Gastrocnemius medialis (tissue), 4 donors: Measurements from ENCODE around the gene CCL8. TPM values are rescaled to one million over a fixed set of nuclear protein-coding genes. Genes with fewer than 3 reads are reported as not detected.

Experiments
- ATAC-seq, 2 donors: fragments of 150-250 bp; one replicate each; pipeline ENCODE4 v1.9.1; 2016
- DNase-seq, 2 donors: peaks; one replicate each; pipeline ENCODE4 v3.0.0-alpha.2; 2019
- H3K27ac ChIP-seq, 4 donors: fragments of 200-600 bp; sonication (generic); 1 replicate in 1 of 4; 2 replicates in 3 of 4; pipeline ENCODE4 v1.5.1; 2016 to 2018; ENCODE audit warnings: mild to moderate bottlenecking in 2 of 4, moderate library complexity in 1 of 4
- H3K27me3 ChIP-seq, 3 donors: fragments of 200-600 bp; sonication (generic) in 2 of 3; 1 replicate in 1 of 3; 2 replicates in 2 of 3; pipeline versions ENCODE4 v1.5.1 to v1.6.0; 2016 to 2019; ENCODE audit warnings: mild to moderate bottlenecking in 1 of 3, moderate library complexity in 1 of 3
- H3K36me3 ChIP-seq, 2 donors: fragments of 200-600 bp; sonication (generic) in 1 of 2; one replicate each; pipeline ENCODE4 v1.5.1; 2017 to 2018
- H3K4me1 ChIP-seq, 2 donors: fragments of 200-600 bp; sonication (generic) in 1 of 2; one replicate each; pipeline ENCODE4 v1.5.1; 2016 to 2017; ENCODE audit warnings: mild to moderate bottlenecking in 2 of 2
- H3K4me3 ChIP-seq, 4 donors: fragments of 200-600 bp; sonication (generic) in 3 of 4; 1 replicate in 1 of 4; 2 replicates in 3 of 4; pipeline ENCODE4 v1.5.1; 2016 to 2019; ENCODE audit warnings: mild to moderate bottlenecking in 2 of 4
- H3K9me3 ChIP-seq, 3 donors: fragments of 200-600 bp; sonication (generic) in 2 of 3; 1 replicate in 1 of 3; 2 replicates in 2 of 3; pipeline ENCODE4 v1.5.1; 2016 to 2019
- POLR2A ChIP-seq, 2 donors: fragments of 450-650 bp; IDR thresholded peaks; one replicate each; pipeline ENCODE4 v1.6.1; 2017; ENCODE audit warnings: antibody characterized with exemption in 2 of 2, mild to moderate bottlenecking in 2 of 2, moderate library complexity in 2 of 2
- in situ Hi-C, 4 donors: fragments of 200-750 bp; cut with MboI; loops; one replicate each; pipeline versions ENCODE4 v1.15.0 to v1.8.0; 2017; ENCODE audit warnings: low sequenced_read_pairs in 4 of 4
- intact Hi-C: fragments of 100-400 bp; cut with DNase I; formaldehyde crosslinking; loops from one replicate; pipeline ENCODE4 v1.15.1; 2023; ENCODE audit warnings: low total_unique reads
- total RNA-seq, 4 donors: library from RNA; depleted of rRNA; stranded (reverse); fragments of >200 nt; gene quantifications; one replicate each; pipeline versions ENCODE4 v1.1.0 to v1.2.3, GENCODE V29; 2016
- TF ChIP-seq, protein P1 (sequence below), 5 experiments: fragments of 450-650 bp in 3 of 5; fragments of 200-600 bp in 2 of 5; sonication (generic) in 2 of 5; IDR thresholded peaks in 4 of 5; conservative IDR thresholded peaks in 1 of 5; 1 replicate in 4 of 5; 2 replicates in 1 of 5; pipeline ENCODE4 v1.5.1; 2016 to 2019; ENCODE audit warnings: antibody characterized with exemption in 5 of 5, mild to moderate bottlenecking in 3 of 5, moderate library complexity in 3 of 5

Gene CCL8
- under 1 TPM in 1 of 4 donors, not detected in 3; 0.61 TPM for total RNA-seq

DNA sequence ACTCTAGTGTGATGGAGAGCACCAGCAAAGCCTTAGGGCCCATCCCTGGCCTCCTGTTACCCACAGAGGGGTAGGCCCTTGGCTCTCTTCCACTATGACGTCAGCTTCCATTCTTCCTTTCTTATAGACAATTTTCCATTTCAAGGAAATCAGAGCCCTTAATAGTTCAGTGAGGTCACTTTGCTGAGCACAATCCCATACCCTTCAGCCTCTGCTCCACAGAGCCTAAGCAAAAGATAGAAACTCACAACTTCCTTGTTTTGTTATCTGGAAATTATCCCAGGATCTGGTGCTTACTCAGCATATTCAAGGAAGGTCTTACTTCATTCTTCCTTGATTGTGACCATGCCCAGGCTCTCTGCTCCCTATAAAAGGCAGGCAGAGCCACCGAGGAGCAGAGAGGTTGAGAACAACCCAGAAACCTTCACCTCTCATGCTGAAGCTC, at the start of gene CCL8:
TSS of gene CCL8 (plus strand) at position 397 of the 445 bp plus-strand sequence. CDS start 67 bp downstream, outside the sequence.
- H3K36me3 ChIP-seq = no peaks in the 10 kb centered on the region
- peak within 1 kb of the TSS in 2 of 4 donors; percentile 18 to 41 for H3K27ac ChIP-seq
- no peak for TF ChIP-seq POLR2A (IDR thresholded peaks at IDR 0.05)
- TF ChIP-seq, protein P1, sequence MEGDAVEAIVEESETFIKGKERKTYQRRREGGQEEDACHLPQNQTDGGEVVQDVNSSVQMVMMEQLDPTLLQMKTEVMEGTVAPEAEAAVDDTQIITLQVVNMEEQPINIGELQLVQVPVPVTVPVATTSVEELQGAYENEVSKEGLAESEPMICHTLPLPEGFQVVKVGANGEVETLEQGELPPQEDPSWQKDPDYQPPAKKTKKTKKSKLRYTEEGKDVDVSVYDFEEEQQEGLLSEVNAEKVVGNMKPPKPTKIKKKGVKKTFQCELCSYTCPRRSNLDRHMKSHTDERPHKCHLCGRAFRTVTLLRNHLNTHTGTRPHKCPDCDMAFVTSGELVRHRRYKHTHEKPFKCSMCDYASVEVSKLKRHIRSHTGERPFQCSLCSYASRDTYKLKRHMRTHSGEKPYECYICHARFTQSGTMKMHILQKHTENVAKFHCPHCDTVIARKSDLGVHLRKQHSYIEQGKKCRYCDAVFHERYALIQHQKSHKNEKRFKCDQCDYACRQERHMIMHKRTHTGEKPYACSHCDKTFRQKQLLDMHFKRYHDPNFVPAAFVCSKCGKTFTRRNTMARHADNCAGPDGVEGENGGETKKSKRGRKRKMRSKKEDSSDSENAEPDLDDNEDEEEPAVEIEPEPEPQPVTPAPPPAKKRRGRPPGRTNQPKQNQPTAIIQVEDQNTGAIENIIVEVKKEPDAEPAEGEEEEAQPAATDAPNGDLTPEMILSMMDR (IDR thresholded peaks at IDR 0.05 in 4 of 5, conservative IDR thresholded peaks at IDR 0.05 in 1 of 5) = no peak
- H3K27me3 ChIP-seq = no peaks in the 10 kb centered on the region
- H3K4me1 ChIP-seq = peaks cover 0 to 9% of the 10 kb centered on the region in 2 donors
- no peaks in the 10 kb centered on the region for H3K9me3 ChIP-seq
- H3K4me3 ChIP-seq = no peak within 1 kb of the TSS
- in situ Hi-C loops (no loop called here), intact Hi-C loops (no loop called here)
- ATAC-seq (no peak), DNase-seq (no peak)

DNA sequence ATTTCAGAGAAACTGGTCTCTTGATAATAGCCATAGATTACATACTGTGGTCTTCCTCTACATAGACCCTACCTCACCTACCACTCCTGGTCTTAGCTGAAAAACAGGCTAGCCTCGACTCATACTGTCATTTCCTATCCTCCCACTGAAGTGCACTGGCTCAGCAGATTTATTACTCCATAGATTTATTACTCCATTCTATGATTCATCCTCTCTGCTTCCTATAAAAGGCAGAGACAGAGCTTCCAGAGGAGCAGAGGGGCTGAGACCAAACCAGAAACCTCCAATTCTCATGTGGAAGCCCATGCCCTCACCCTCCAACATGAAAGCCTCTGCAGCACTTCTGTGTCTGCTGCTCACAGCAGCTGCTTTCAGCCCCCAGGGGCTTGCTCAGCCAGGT, 49.3 kb upstream of the CCL8 start, which contains the start of gene CCL7:
TSS of gene CCL7 (plus strand) at position 253 of the 400 bp plus-strand sequence. CDS start at position 323, 70 bp downstream.
- ATAC-seq (no peak), DNase-seq (no peak)
- H3K27ac ChIP-seq = no peak within 1 kb of the TSS
- no peaks in the 10 kb centered on the region for H3K27me3 ChIP-seq
- H3K9me3 ChIP-seq = no peaks in the 10 kb centered on the region
- H3K4me3 ChIP-seq = no peak within 1 kb of the TSS
- intact Hi-C loops (no loop called here), in situ Hi-C loops (no loop called here)
- TF ChIP-seq, protein P1 (IDR thresholded peaks at IDR 0.05 in 4 of 5, conservative IDR thresholded peaks at IDR 0.05 in 1 of 5) = no peak
- TF ChIP-seq POLR2A (IDR thresholded peaks at IDR 0.05) = no peak
- H3K4me1 ChIP-seq = no peaks in the 10 kb centered on the region
- H3K36me3 ChIP-seq = no peaks in the 10 kb centered on the region

DNA sequence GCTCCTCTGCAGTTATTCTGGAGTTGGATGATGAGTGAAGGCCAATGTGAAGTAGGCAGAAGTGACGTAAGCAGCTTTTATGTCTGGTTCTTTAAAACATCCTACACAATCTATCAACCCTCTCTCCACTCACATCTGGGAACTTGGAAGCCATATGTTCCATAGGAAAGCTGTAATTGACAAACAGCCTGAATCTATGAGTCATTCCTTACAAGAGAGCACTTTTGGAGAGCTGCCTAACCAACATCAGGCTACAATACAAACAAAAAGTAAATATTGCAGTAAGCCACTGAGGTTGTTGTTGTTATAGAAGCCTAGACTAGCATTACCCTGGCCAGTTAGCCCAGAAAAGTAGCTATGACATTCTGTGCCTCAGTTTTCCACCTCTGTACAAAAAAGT, 43.4 kb upstream of the CCL8 start:
- TF ChIP-seq, protein P1 (IDR thresholded peaks at IDR 0.05 in 4 of 5, conservative IDR thresholded peaks at IDR 0.05 in 1 of 5) = no peak
- no peaks in the 10 kb centered on the region for H3K9me3 ChIP-seq
- no peak overlapping the region for H3K4me3 ChIP-seq
- H3K36me3 ChIP-seq = no peaks in the 10 kb centered on the region
- H3K4me1 ChIP-seq = no peaks in the 10 kb centered on the region
- in situ Hi-C loops (no loop called here), intact Hi-C loops (no loop called here)
- H3K27me3 ChIP-seq = no peaks in the 10 kb centered on the region
- no peak for ATAC-seq
- DNase-seq = no peak
- H3K27ac ChIP-seq = no peak overlapping the region

DNA sequence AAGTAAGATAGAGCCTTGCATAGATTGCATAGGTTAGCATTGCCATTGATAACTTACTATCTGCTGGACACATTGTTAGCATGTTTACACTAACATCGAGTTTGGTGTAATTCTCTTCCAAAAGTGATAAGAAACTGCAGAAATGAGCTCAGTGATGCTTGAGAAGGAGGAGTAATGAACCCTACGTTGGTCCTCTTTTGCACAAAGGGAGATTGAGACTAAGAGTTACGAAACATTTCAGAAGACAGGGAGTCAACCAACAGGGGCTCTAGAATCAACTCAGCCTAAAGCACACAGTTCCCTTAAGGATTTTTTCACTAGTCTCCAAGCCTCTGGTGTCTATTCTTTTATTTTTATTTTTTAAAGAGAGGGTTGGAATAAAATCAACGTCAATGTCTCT, 42.4 kb upstream of the CCL8 start:
- in situ Hi-C loops = no loop called here
- no peaks in the 10 kb centered on the region for H3K27me3 ChIP-seq
- no peak for TF ChIP-seq POLR2A (IDR thresholded peaks at IDR 0.05)
- TF ChIP-seq, protein P1 (IDR thresholded peaks at IDR 0.05 in 4 of 5, conservative IDR thresholded peaks at IDR 0.05 in 1 of 5) = no peak
- DNase-seq (no peak), ATAC-seq (no peak)
- H3K36me3 ChIP-seq = no peaks in the 10 kb centered on the region
- no peak overlapping the region for H3K4me3 ChIP-seq
- no peaks in the 10 kb centered on the region for H3K4me1 ChIP-seq
- no peak overlapping the region for H3K27ac ChIP-seq
- H3K9me3 ChIP-seq = no peaks in the 10 kb centered on the region
- intact Hi-C loops = no loop called here

DNA sequence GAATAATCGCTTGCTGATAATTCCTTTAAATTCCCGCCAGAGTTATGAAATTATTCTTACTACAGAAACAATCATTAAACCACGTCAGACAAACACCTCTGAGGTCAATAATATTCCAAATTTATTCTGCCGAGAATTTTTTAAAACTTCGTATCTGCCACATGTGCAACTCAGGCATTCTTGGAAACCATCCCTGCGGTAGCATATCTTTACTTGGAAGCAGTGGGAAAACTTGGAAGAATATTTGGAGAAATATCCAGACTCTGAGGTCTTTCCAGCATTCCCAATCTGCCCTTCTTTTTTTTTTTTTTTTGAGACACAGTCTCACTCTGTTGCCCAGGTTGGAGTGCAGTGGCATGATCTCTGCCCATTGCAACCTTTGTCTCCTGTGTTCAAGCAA, 35.7 kb upstream of the CCL8 start:
- intact Hi-C loops (no loop called here), in situ Hi-C loops (no loop called here)
- H3K27ac ChIP-seq = no peak overlapping the region
- H3K9me3 ChIP-seq = no peaks in the 10 kb centered on the region
- H3K27me3 ChIP-seq = no peaks in the 10 kb centered on the region
- ATAC-seq (no peak), DNase-seq (no peak)
- TF ChIP-seq POLR2A (IDR thresholded peaks at IDR 0.05) = no peak
- TF ChIP-seq, protein P1 (IDR thresholded peaks at IDR 0.05 in 4 of 5, conservative IDR thresholded peaks at IDR 0.05 in 1 of 5) = no peak
- no peaks in the 10 kb centered on the region for H3K36me3 ChIP-seq
- H3K4me1 ChIP-seq = peaks cover 0 to 3% of the 10 kb centered on the region in 2 donors
- H3K4me3 ChIP-seq = no peak overlapping the region
